Panc1 (cell line): ENCODE data around the gene PTPRJ. TPM values are rescaled to one million over a fixed set of nuclear protein-coding genes. Genes with fewer than 3 reads are reported as not detected.
"Not testable (repeated sequence)": the region's sequence is repeated elsewhere in the genome, so short reads cannot be mapped to it uniquely, and the experiment has no call there.

Source experiments
- ATAC-seq: fragments of 200-7000 bp; cut with Tn5 transposase; 2 replicates; pipeline ENCODE4 v1.9.1; 2020; ENCODE audit warnings: mild to moderate bottlenecking, moderate library complexity
- BruUV-seq: library from RNA; stranded (reverse); fragments of 400-500 nt; replicated peaks from 2 replicates; lab custom pipeline; 2021; lab: Mats Ljungman, UMichigan
- CTCF ChIA-PET: fragments of 300-600 bp; sonication (Branson Sonifier 250); formaldehyde crosslinking; loops from one replicate; lab custom pipeline; 2022; ENCODE audit warnings: antibody characterized with exemption; lab: Charles Lee
- POLR2A ChIA-PET: fragments of 300-600 bp; sonication (Branson Sonifier 250); formaldehyde crosslinking; loops from one replicate; lab custom pipeline; 2022; ENCODE audit warnings: antibody characterized with exemption; lab: Charles Lee
- DNase-seq: peaks from one replicate; pipeline ENCODE4 v3.0.0-alpha.2; 2010; ENCODE audit warnings: low read depth, low spot score
- H3K27ac ChIP-seq: 2 replicates; pipeline ENCODE4 v1.5.1; 2011; ENCODE audit warnings: mild to moderate bottlenecking, low read length, inconsistent platforms
- H3K27me3 ChIP-seq: fragments of 200-500 bp; sonication (Bioruptor generic); 2 replicates; pipeline ENCODE4 v1.6.0; 2014; ENCODE audit warnings: low read length, inconsistent platforms; ENCODE audit not compliant: control insufficient read depth, insufficient read depth
- H3K36me3 ChIP-seq: fragments of 200-500 bp; sonication (Bioruptor generic); 2 replicates; pipeline ENCODE4 v1.5.1; 2014; ENCODE audit warnings: inconsistent platforms, mild to moderate bottlenecking, low read length, moderate library complexity; ENCODE audit not compliant: control insufficient read depth, insufficient read depth
- H3K4me1 ChIP-seq: 2 replicates; pipeline ENCODE4 v1.5.1; 2011; ENCODE audit warnings: inconsistent platforms, mild to moderate bottlenecking, low read length, moderate library complexity; ENCODE audit not compliant: control insufficient read depth, insufficient read depth
- H3K4me3 ChIP-seq, 2 experiments: 2 replicates each; pipeline ENCODE4 v1.5.1; 2011 to 2012; ENCODE audit warnings: low read depth in 2 of 2, low read length in 2 of 2, mild to moderate bottlenecking in 2 of 2, inconsistent platforms in 1 of 2, moderate library complexity in 1 of 2
- H3K9me3 ChIP-seq: fragments of 200-500 bp; sonication (Bioruptor generic); 2 replicates; pipeline ENCODE4 v1.5.1; 2014; ENCODE audit warnings: low read depth, mild to moderate bottlenecking, inconsistent platforms, low read length, moderate library complexity; ENCODE audit not compliant: control insufficient read depth, insufficient read depth
- POLR2AphosphoS5 ChIP-seq: IDR thresholded peaks from 2 replicates; pipeline ENCODE4 v1.6.1; 2012; ENCODE audit warnings: mild to moderate bottlenecking, low read depth, low read length, moderate library complexity
- SIN3A ChIP-seq: IDR thresholded peaks from 2 replicates; pipeline ENCODE4 v1.6.1; 2012; ENCODE audit warnings: low read depth, mild to moderate bottlenecking, low read length, moderate library complexity, borderline replicate concordance; ENCODE audit not compliant: insufficient read depth
- TCF7L2 ChIP-seq: IDR thresholded peaks from 2 replicates; pipeline ENCODE4 v1.6.1; 2011; ENCODE audit warnings: mild to moderate bottlenecking, low read depth, low read length, inconsistent platforms
- in situ Hi-C: cut with HindIII; loops from 2 replicates; pipeline ENCODE4 v1.10.0; 2016; ENCODE audit warnings: low sequenced_read_pairs, low pct_unique_long_range_greater_than_20kb
- intact Hi-C: fragments of 100-400 bp; cut with micrococcal nuclease; formaldehyde crosslinking; loops from one replicate; pipeline ENCODE4 v1.10.0; 2022; ENCODE audit not compliant: unreplicated experiment
- total RNA-seq: library from RNA; stranded (reverse); gene quantifications from one replicate; pipeline ENCODE4 v1.2.1, GENCODE V29; 2021; ENCODE audit not compliant: unreplicated experiment
- TF ChIP-seq, protein P1 (sequence below), 2 experiments: IDR thresholded peaks; 2 replicates each; pipeline ENCODE4 v1.6.1; 2011 to 2012; ENCODE audit warnings: low read depth in 2 of 2, control low read depth in 1 of 2, low read length in 1 of 2, mild to moderate bottlenecking in 1 of 2, moderate library complexity in 1 of 2; ENCODE audit not compliant: insufficient read depth in 1 of 2
- TF ChIP-seq, protein P2 (sequence below): fragments of 450-650 bp; IDR thresholded peaks from 2 replicates; pipeline ENCODE4 v1.5.1; 2017; ENCODE audit warnings: mild to moderate bottlenecking

The PTPRJ gene
- total RNA-seq, 1 experiment from 2014 or later: 73.6 TPM

DNA sequence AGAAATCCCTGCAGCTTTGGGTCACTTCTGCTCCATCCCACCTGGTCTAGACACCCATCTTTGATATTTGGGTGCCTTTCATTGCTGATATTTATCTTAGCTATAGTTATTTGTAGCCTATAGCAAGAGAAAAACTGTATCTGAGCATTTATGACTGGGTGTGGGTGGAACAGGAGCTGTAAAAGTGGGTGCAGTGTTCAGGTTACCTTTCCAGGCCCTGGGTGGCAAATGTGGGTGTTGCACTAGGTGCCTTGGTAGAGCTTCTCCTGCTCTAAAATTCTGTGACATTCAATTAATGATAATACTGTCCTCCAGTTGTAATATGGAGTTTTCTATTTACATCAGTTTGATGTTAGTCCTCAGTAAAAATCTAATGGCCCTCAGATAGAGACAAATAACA lies 157.9 kb downstream of the PTPRJ start:
- TF ChIP-seq, protein P1, sequence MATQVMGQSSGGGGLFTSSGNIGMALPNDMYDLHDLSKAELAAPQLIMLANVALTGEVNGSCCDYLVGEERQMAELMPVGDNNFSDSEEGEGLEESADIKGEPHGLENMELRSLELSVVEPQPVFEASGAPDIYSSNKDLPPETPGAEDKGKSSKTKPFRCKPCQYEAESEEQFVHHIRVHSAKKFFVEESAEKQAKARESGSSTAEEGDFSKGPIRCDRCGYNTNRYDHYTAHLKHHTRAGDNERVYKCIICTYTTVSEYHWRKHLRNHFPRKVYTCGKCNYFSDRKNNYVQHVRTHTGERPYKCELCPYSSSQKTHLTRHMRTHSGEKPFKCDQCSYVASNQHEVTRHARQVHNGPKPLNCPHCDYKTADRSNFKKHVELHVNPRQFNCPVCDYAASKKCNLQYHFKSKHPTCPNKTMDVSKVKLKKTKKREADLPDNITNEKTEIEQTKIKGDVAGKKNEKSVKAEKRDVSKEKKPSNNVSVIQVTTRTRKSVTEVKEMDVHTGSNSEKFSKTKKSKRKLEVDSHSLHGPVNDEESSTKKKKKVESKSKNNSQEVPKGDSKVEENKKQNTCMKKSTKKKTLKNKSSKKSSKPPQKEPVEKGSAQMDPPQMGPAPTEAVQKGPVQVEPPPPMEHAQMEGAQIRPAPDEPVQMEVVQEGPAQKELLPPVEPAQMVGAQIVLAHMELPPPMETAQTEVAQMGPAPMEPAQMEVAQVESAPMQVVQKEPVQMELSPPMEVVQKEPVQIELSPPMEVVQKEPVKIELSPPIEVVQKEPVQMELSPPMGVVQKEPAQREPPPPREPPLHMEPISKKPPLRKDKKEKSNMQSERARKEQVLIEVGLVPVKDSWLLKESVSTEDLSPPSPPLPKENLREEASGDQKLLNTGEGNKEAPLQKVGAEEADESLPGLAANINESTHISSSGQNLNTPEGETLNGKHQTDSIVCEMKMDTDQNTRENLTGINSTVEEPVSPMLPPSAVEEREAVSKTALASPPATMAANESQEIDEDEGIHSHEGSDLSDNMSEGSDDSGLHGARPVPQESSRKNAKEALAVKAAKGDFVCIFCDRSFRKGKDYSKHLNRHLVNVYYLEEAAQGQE (IDR thresholded peaks at IDR 0.05; ENCODE audit: insufficient read depth in 1 of 2, low read depth in 2 of 2, low read length in 1 of 2): no peak
- TF ChIP-seq POLR2AphosphoS5 (no peak), SIN3A (no peak), TCF7L2 (no peak)
- TF ChIP-seq, protein P2, sequence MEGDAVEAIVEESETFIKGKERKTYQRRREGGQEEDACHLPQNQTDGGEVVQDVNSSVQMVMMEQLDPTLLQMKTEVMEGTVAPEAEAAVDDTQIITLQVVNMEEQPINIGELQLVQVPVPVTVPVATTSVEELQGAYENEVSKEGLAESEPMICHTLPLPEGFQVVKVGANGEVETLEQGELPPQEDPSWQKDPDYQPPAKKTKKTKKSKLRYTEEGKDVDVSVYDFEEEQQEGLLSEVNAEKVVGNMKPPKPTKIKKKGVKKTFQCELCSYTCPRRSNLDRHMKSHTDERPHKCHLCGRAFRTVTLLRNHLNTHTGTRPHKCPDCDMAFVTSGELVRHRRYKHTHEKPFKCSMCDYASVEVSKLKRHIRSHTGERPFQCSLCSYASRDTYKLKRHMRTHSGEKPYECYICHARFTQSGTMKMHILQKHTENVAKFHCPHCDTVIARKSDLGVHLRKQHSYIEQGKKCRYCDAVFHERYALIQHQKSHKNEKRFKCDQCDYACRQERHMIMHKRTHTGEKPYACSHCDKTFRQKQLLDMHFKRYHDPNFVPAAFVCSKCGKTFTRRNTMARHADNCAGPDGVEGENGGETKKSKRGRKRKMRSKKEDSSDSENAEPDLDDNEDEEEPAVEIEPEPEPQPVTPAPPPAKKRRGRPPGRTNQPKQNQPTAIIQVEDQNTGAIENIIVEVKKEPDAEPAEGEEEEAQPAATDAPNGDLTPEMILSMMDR: no peak
- POLR2A ChIA-PET: no interaction called here

DNA sequence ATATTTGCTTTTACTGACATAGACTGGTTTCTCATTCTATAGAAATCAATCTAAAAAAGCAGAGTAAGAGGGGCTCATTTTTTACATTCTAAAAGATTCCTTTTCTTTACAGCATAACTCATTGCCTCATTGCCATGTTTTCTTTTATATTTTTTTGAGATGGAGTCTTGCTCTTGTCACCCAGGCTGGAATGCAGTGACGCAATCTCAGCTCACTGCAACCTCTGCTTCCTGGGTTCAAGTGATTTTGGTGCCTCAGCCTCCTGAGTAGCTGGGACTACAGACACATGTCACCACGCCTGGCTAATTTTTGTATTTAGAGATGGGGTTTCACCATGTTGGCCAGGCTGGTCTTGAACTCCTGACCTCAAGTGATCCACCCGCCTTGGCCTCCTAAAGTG lies 159.5 kb downstream of the PTPRJ start:
- H3K4me1 ChIP-seq, BruUV-seq, ATAC-seq, DNase-seq, POLR2A ChIA-PET, H3K9me3 ChIP-seq, H3K36me3 ChIP-seq, H3K27me3 ChIP-seq, in situ Hi-C loops, intact Hi-C loops, CTCF ChIA-PET, H3K4me3 ChIP-seq, H3K27ac ChIP-seq: not testable (repeated sequence)

More for the DNA sequence above, 157.9 kb downstream of the PTPRJ start:
- no peak overlapping the region for H3K4me3 ChIP-seq
- no peaks in the 10 kb centered on the region for H3K27me3 ChIP-seq
- peaks cover 7% of the 10 kb centered on the region for H3K36me3 ChIP-seq
- no peaks in the 10 kb centered on the region for H3K4me1 ChIP-seq
- no TSS peak for BruUV-seq
- no peak for ATAC-seq
- H3K27ac ChIP-seq: no peak overlapping the region
- intact Hi-C loops (no loop called here), in situ Hi-C loops (no loop called here)
- no peaks in the 10 kb centered on the region for H3K9me3 ChIP-seq
- CTCF ChIA-PET: no interaction called here
- DNase-seq: no peak

DNA sequence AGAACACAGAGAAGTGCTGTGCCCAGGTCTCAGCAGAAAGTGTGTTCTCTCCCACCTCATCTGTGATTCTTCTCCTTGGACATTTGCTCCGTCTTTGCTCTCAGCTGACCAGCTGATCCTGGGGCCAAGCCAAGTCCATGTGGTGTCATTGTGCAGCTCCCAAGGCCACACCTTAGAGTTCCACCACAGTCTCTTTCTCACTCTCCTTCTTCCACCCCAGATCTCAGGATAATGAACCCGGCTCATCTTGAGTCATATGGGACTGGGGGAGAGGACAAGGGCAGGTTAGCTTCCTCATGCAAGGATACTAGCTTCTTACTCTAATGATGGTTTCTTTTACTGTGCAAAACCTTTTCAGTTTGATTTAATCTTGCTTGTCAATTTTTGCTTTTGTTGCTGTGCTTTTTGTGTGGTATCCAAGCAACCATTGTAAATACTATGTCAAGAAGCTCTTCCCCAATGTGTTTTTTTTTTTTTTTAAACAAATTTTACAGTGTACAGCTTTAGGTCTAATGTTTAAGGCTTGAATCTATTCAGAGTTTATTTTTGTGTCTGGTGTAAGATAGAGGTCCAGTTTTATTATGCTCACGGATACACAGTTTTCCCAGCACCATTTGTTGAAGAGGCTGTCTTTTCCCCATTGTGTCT lies 161.2 kb downstream of the PTPRJ start:
- Histone ChIP-seq H3K36me3 (peaks cover 4% of the 10 kb centered on the region), H3K27ac (no peak overlapping the region), H3K9me3 (no peaks in the 10 kb centered on the region), H3K4me3 (no peak overlapping the region), H3K4me1 (no peaks in the 10 kb centered on the region), H3K27me3 (no peaks in the 10 kb centered on the region)
- no TSS peak for BruUV-seq
- in situ Hi-C loops: no loop called here
- TF ChIP-seq, protein P2: no peak
- TF ChIP-seq POLR2AphosphoS5 (no peak), SIN3A (no peak), TCF7L2 (no peak)
- TF ChIP-seq, protein P1 (IDR thresholded peaks at IDR 0.05; ENCODE audit: insufficient read depth in 1 of 2, low read depth in 2 of 2, low read length in 1 of 2): no peak
- ATAC-seq (no peak; the same call in 1 of the 2 replicates), DNase-seq (no peak)
- ChIA-PET CTCF (interaction anchor here (0.5 kb wide), 1 partner anchor 31 kb away, joined by 3 read pairs; no protein-coding TSS in a partner anchor), POLR2A (interaction anchor here (0.6 kb wide), 1 partner anchor 107 kb away, joined by 5 read pairs; no protein-coding TSS in a partner anchor)
- intact Hi-C loops: no loop called here
